HL-60/S4 treated with retinoic acid at 250 ng/mL for 4 days and 3 days (cell line): ENCODE results near the gene SPATA31A1.
"Not testable (repeated sequence)": the region's sequence is repeated elsewhere in the genome, so short reads cannot be mapped to it uniquely, and the experiment has no call there.

Experiments
- in situ Hi-C: fragments of 300-500 bp; cut with MboI; formaldehyde crosslinking; loops from 2 replicates; pipeline ENCODE4 v1.7.0; 2022; ENCODE audit warnings: low sequenced_read_pairs

The SPATA31A1 gene

DNA sequence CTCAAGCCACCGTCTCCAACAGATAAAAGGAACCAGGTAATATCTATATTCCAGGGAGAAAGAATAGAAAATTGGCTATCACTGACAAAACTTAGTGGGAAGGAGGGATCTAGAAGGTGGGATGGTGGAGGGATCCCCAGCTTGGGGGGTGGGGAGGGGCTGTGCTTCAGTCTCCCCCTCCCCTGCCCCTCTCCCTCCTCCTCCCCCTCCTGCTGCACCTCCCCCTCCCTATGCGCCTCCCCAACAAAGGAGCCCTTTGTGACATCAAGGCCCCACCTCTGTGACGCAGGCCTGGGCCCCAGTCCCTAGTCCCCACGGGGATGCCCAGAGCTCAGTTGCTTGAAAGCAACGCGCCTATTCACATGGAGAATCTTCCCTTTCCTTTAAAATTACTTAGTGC is at the start of gene SPATA31A1:
TSS of gene SPATA31A1 (plus strand) at position 301 of the 400 bp plus-strand sequence. CDS start at position 363, 62 bp downstream.
- in situ Hi-C loops: not testable (repeated sequence)

DNA sequence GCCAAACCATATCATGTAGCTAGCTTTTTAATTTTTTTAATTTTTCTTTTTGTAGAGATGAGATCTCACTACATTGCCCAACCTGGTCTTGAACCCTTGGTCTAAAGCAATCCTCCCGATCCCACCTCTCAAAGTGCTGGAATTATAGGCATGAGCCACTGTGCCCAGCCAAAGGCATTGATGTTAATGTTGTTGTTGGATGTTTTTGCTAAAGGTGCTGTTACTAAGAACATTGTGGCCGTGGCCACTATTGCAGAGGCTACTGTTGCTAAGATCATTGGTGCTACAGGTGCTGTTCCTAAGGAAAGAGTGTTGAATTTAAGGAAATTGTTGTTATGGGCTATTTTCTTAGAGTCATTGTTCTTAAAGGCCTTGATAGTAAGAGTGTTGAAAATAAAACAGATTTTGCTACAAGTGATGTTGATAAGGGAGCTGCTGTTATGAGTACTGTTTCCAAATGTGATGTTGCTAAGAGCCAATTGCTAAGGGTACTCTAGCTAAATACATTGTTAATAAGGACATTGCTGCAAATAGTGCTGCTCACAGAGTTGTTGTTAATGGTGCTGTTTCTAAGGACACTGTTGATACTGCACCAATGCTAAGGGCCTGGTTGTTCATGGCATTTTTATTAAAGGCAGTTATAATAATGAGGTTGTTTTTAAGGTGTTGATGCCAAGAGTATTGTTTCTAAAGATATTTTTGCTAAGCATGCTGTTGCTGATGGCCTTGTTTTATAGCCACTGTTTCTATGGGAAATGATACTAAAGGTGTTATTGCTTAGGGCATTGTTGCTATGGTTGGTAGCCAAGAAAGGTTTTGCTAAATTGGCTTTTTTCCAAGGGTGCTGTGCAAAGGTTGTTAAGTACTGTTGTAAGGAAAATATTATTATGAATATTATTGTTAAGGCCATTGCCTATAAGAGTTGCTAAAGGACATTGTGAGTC is 52.1 kb downstream of the SPATA31A1 start:
- in situ Hi-C loops: not testable (repeated sequence)

DNA sequence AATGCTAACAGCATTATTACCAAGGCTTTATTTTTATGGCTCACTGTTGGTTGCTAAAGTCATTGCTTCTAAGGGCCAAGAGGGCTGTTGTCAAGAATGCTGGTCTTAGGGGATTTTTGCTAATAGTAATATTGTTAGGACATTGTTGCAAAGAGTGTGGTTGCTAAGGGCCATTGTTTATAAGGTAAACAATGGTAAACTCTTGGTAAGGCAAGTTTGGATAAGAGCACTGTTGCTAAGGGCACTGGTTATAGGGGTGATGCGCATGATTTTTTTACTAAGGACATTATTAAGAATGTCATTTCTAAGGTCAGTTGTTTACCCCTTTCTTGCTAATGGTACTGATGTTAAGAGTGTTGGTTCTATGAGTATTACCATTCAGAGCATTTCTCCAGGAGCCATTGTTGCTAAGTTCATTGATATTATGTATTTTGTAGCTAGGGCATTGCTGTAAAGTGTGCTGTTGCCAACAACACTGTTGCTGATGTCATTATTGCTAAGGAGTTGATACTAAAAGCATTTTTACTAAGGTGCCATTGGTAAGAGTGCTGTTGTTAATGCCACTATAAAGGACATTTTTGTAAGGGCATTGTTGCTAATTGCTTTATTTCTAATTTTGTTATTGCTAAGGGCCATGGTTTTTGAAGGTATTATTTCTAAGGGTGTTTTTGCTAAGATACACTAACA is 55.9 kb downstream of the SPATA31A1 start:
- in situ Hi-C loops: not testable (repeated sequence)
